B cell (primary cell): Measurements from ENCODE around the gene RBBP6. TPM values are rescaled to one million over a fixed set of nuclear protein-coding genes. Genes with fewer than 3 reads are reported as not detected.

Source experiments
- ATAC-seq: fragments of 200-7000 bp; cut with Tn5 transposase; one replicate; pipeline ENCODE4 v1.10.0; 2021; ENCODE audit warnings: low read depth, mild to moderate bottlenecking, moderate number of reproducible peaks, moderate library complexity
- CTCF ChIA-PET: fragments of 350-600 bp; sonication (Branson Sonifier 250); formaldehyde crosslinking; loops from one replicate; lab custom pipeline; 2021; ENCODE audit warnings: antibody characterized with exemption, inconsistent platforms; lab: Charles Lee
- POLR2A ChIA-PET: fragments of 350-600 bp; sonication (Branson Sonifier 250); formaldehyde crosslinking; loops from one replicate; lab custom pipeline; 2021; ENCODE audit warnings: antibody characterized with exemption; lab: Charles Lee
- DNase-seq: peaks from one replicate; pipeline ENCODE4 v3.0.0; 2013
- H2AFZ ChIP-seq: 2 replicates; pipeline ENCODE4 v1.6.1; 2012; ENCODE audit warnings: mild to moderate bottlenecking, low read depth, low read length; ENCODE audit not compliant: insufficient read depth, poor library complexity, severe bottlenecking
- H3K27ac ChIP-seq, 2 donors: 1 replicate in 1 of 2; 2 replicates in 1 of 2; pipeline ENCODE4 v1.5.1; 2012 to 2013; ENCODE audit warnings: low read length in 2 of 2, mild to moderate bottlenecking in 2 of 2, moderate library complexity in 1 of 2
- H3K27me3 ChIP-seq, 4 experiments: fragments of 200-600 bp in 1 of 4; sonication (generic) in 1 of 4; replicated peaks in 1 of 4; 1 replicate in 2 of 4; 2 replicates in 2 of 4; pipeline versions ENCODE4 v1.6.1 to v1.7.0; 2013 to 2016; ENCODE audit warnings: low read length in 3 of 4, mild to moderate bottlenecking in 2 of 4, mixed read lengths in 1 of 4, moderate library complexity in 1 of 4; ENCODE audit not compliant: insufficient read depth in 4 of 4, control insufficient read depth in 3 of 4; ENCODE audit errors: control extremely low read depth in 1 of 4
- H3K36me3 ChIP-seq, 2 experiments: replicated peaks in 1 of 2; 1 replicate in 1 of 2; 2 replicates in 1 of 2; pipeline versions ENCODE4 v1.6.1 to v1.7.1; 2013; ENCODE audit warnings: low read length in 1 of 2; ENCODE audit not compliant: insufficient read depth in 2 of 2, control insufficient read depth in 1 of 2; ENCODE audit errors: control extremely low read depth in 1 of 2, extremely low read depth in 1 of 2
- H3K4me1 ChIP-seq, 2 donors: fragments of 200-600 bp in 1 of 2; sonication (generic) in 1 of 2; 1 replicate in 1 of 2; 2 replicates in 1 of 2; pipeline versions ENCODE4 v1.5.1 to v1.6.1; 2013 to 2017; ENCODE audit warnings: low read length in 2 of 2; ENCODE audit not compliant: control insufficient read depth in 2 of 2, insufficient read depth in 2 of 2
- H3K4me2 ChIP-seq: replicated peaks from 2 replicates; pipeline ENCODE3; 2012; ENCODE audit warnings: mild to moderate bottlenecking, low read depth, low read length; ENCODE audit not compliant: poor library complexity, severe bottlenecking
- H3K4me3 ChIP-seq, 5 experiments: fragments of 200-600 bp in 1 of 5; sonication (generic) in 1 of 5; 1 replicate in 3 of 5; 2 replicates in 2 of 5; pipeline versions ENCODE4 v1.5.1 to v1.7.0; 2011 to 2016; ENCODE audit warnings: low read length in 4 of 5, mild to moderate bottlenecking in 4 of 5, low read depth in 2 of 5, control low read depth in 1 of 5, moderate library complexity in 1 of 5; ENCODE audit not compliant: insufficient read depth in 1 of 5; ENCODE audit errors: control extremely low read depth in 1 of 5, extremely low read depth in 1 of 5
- H3K79me2 ChIP-seq: fragments of 200-600 bp; sonication (generic); one replicate; pipeline ENCODE4 v1.6.0; 2016; ENCODE audit warnings: low read length; ENCODE audit not compliant: control insufficient read depth, insufficient read depth
- H3K9ac ChIP-seq: fragments of 200-600 bp; sonication (generic); 2 replicates; pipeline ENCODE4 v1.6.1; 2017; ENCODE audit warnings: mild to moderate bottlenecking, low read length, moderate library complexity
- H3K9me3 ChIP-seq, 3 donors: one replicate each; pipeline versions ENCODE4 v1.6.1 to v1.7.1; 2013; ENCODE audit warnings: low read length in 2 of 3; ENCODE audit not compliant: control insufficient read depth in 2 of 3, insufficient read depth in 1 of 3; ENCODE audit errors: control extremely low read depth in 1 of 3
- H4K20me1 ChIP-seq: 2 replicates; pipeline ENCODE4 v1.6.0; 2012; ENCODE audit warnings: mild to moderate bottlenecking, low read length; ENCODE audit not compliant: insufficient read depth, control insufficient read depth, poor library complexity, severe bottlenecking
- H3K27ac Mint-ChIP-seq: one replicate; pipeline ENCODE4 v1.8.0; 2021; ENCODE audit warnings: mixed read lengths
- H3K27me3 Mint-ChIP-seq: one replicate; pipeline ENCODE4 v1.8.0; 2021; ENCODE audit warnings: mixed read lengths
- H3K4me1 Mint-ChIP-seq: one replicate; pipeline ENCODE4 v1.8.0; 2021; ENCODE audit warnings: mixed read lengths
- H3K4me3 Mint-ChIP-seq: one replicate; pipeline ENCODE4 v1.8.0; 2021; ENCODE audit warnings: mixed read lengths
- H3K9me3 Mint-ChIP-seq: one replicate; pipeline ENCODE4 v1.8.0; 2022; ENCODE audit warnings: mixed read lengths; ENCODE audit not compliant: insufficient read depth
- CTCF ChIP-seq: fragments of 200-600 bp; IDR thresholded peaks from one replicate; pipeline ENCODE4 v1.8.0; 2022; ENCODE audit warnings: antibody characterized with exemption, mild to moderate bottlenecking
- EZH2 ChIP-seq: IDR thresholded peaks from 2 replicates; pipeline ENCODE4 v1.6.1; 2012; ENCODE audit warnings: borderline replicate concordance, low read depth, mild to moderate bottlenecking, moderate library complexity, low read length; ENCODE audit not compliant: insufficient read depth, poor library complexity, severe bottlenecking
- WGBS: methylation state at CpG from one replicate; pipeline ENCODE4 v1.1.5; 2013; ENCODE audit warnings: missing lambda C conversion rate; ENCODE audit not compliant: insufficient coverage; 5-methylcytosine and 5-hydroxymethylcytosine counted together
- intact Hi-C: fragments of 100-400 bp; cut with micrococcal nuclease; formaldehyde crosslinking; loops from one replicate; pipeline ENCODE4 v1.10.0; 2022
- polyA plus RNA-seq: library from polyadenylated mRNA; depleted of rRNA; stranded (reverse); fragments of >200 nt; gene quantifications from 2 replicates; pipeline ENCODE4 v1.2.3, GENCODE V29; 2012
- total RNA-seq, 2 donors: library from RNA; stranded (reverse); fragments of 120-200 nt in 1 of 2; gene quantifications; 1 replicate in 1 of 2; 2 replicates in 1 of 2; pipeline versions ENCODE4 v1.2.3 to v1.2.4, GENCODE V29; 2013 to 2022

Gene RBBP6
- total and polyA plus RNA-seq, 2 donors (not counting 1 experiment from before 2014, with no cell fraction given) = 107 to 132 TPM

GRCh38 chr16:24553983-24554382, 14.6 kb downstream of the RBBP6 start:
- H3K27me3 ChIP-seq = no peaks in the 10 kb centered on the region
- Mint-ChIP-seq H3K27ac (no peak overlapping the region), H3K27me3 (no peaks in the 10 kb centered on the region), H3K9me3 (no peaks in the 10 kb centered on the region), H3K4me3 (no peak overlapping the region), H3K4me1 (peaks cover 10% of the 10 kb centered on the region)
- intact Hi-C loops = no loop called here
- no peaks in the 10 kb centered on the region for H3K4me1 ChIP-seq
- no CpG with 5 or more reads among the region's 1 CpG for WGBS
- no peak for TF ChIP-seq CTCF
- no peak for TF ChIP-seq EZH2
- H3K9ac ChIP-seq = no peak overlapping the region
- DNase-seq = no peak
- no peak overlapping the region for H3K4me3 ChIP-seq
- ATAC-seq = no peak
- H3K27ac ChIP-seq = no peak overlapping the region
- no peak overlapping the region for H3K4me2 ChIP-seq
- H3K79me2 ChIP-seq = peaks cover 21% of the 10 kb centered on the region
- POLR2A ChIA-PET = no interaction called here
- H3K9me3 ChIP-seq = no peaks in the 10 kb centered on the region
- CTCF ChIA-PET = interaction anchor here (1.0 kb wide), 1 partner anchor 38 kb away, joined by 4 read pairs; no protein-coding TSS in a partner anchor
- no peak overlapping the region for H2AFZ ChIP-seq
- peaks cover 25% of the 10 kb centered on the region for H4K20me1 ChIP-seq
- peaks cover 33 to 47% of the 10 kb centered on the region in 2 experiments for H3K36me3 ChIP-seq

GRCh38 chr16:24555346-24555872, 16.0 kb downstream of the RBBP6 start:
- CTCF ChIA-PET = interaction anchor here (0.7 kb wide), 1 partner anchor 591 kb away, joined by 3 read pairs; no protein-coding TSS in a partner anchor
- no peak for DNase-seq
- Histone ChIP-seq H3K36me3 (peaks cover 32 to 48% of the 10 kb centered on the region in 2 experiments), H4K20me1 (peaks cover 12% of the 10 kb centered on the region), H3K79me2 (peaks cover 8% of the 10 kb centered on the region), H3K9me3 (no peaks in the 10 kb centered on the region), H3K4me2 (no peak overlapping the region), H2AFZ (no peak overlapping the region), H3K4me1 (no peaks in the 10 kb centered on the region), H3K4me3 (no peak overlapping the region), H3K9ac (no peak overlapping the region), H3K27ac (no peak overlapping the region), H3K27me3 (no peaks in the 10 kb centered on the region)
- H3K4me3 Mint-ChIP-seq = no peak overlapping the region
- H3K4me1 Mint-ChIP-seq = peaks cover 2% of the 10 kb centered on the region
- no peak overlapping the region for H3K27ac Mint-ChIP-seq
- POLR2A ChIA-PET = no interaction called here
- ATAC-seq = no peak
- H3K27me3 Mint-ChIP-seq = no peaks in the 10 kb centered on the region
- no CpG with 5 or more reads among the region's 6 CpGs for WGBS
- intact Hi-C loops = no loop called here
- H3K9me3 Mint-ChIP-seq = no peaks in the 10 kb centered on the region
- TF ChIP-seq EZH2 (no peak), CTCF (no peak)
